Thoracic aorta endothelial cell (primary cell): ENCODE results near the gene GYG2. TPM values are rescaled to one million over a fixed set of nuclear protein-coding genes. Genes with fewer than 3 reads are reported as not detected.

Experiments used
- total RNA-seq: library from RNA; depleted of rRNA; stranded (reverse); fragments of >200 nt; gene quantifications from 2 replicates; pipeline ENCODE4 v1.2.3, GENCODE V29; 2012

GYG2 gene
- total RNA-seq: 0.13 and 0.14 TPM in 2 replicates

DNA sequence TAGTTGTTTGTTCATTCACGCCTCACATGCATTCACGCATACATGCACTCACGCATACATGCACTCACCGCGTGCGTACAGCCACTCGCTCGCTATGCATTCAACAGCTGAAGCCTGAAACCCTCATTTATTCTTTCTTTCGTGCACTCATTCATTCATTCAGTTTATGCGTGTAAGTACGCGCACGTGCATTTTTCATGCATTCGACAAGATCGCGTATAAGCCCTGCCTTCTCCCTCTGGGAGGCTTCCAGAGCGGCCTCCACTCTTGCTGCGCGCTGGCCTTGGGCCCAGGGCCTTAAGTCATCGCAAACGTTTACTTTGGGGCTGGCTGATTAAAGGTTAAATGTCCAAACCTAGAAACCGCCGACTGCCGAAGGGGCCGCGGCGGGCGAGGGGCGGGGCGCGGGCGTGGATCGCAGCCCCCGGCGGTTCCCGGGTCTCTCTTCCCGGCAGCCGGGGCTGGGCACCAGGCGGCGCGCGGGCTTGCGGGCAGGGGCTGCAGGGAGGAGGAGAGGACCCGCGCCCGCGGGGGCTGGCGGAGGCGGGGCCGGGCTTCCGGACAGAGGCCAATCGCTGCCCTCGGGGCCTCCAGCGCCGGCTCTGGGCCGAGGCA, at the start of gene GYG2:
Gene GYG2, plus strand, starts transcription at position 587 of the 615 bp plus-strand sequence. CDS start 1,259 bp downstream, outside the sequence.

DNA sequence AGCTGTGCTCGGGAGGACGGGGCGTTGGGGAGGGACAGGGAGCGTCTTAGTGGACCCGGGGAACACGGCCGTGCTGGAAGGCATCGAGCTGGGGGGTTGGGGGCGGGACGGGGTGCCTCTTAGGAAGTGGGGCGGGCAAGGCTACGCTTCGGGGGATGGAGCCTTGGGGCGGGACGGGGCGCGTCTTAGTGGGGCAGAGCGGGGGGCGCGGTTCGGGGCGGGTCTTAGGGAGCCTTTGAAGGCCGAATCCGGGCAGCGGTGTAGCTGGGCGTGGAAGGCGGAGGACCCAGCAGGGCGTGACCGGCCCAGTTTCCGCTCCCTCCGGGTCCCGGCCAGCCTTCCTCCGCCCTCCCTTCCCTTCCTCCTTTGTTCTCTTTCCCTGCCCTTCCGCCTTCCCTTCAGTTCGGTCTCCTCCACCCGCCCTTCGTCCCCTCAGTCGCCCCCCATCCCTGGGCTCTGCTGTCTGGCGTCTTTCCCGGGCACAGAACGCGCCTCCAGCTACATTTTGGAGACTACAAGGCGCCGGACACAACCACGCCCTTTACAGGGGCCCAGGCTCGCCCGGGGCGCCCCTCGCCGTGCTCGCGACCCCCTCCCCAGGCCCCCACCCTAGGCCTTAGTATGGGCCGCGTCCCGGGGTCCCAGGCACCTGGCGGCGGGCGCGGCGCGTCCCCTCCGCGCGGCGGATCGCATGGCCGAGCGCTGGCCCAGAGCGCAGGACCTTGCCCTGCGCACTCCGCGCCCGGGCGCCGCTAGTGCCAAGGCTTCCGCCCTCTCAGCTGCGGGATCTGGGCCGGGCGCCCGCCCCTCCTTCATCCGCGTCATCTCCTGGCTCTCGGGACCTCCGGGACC, 100.1 kb downstream of the GYG2 start, which contains the start of gene ARSD:
Gene ARSD, minus strand, starts transcription at position 757 of the 852 bp plus-strand sequence. Its CDS starts 64 bp downstream, at position 693.

Other genes with a start within 250 kb of the GYG2 start
- gene CD99, start 137.6 kb upstream of the GYG2 start, total RNA-seq: 344 and 508 TPM in 2 replicates
- gene XG, start 76.9 kb upstream of the GYG2 start, total RNA-seq: 0.80 and 4.9 TPM in 2 replicates
- gene ARSD, start 100.4 kb downstream of the GYG2 start, total RNA-seq: 11.2 and 19.5 TPM in 2 replicates
- gene ARSH, start 177.6 kb downstream of the GYG2 start, total RNA-seq: not detected in 2 replicates
- not detected in 2 replicates for gene ARSF, start 212.5 kb downstream of the GYG2 start, total RNA-seq